ENCODE data around the gene CLIP2.

GRCh38 chr7:74325210-74325565 is 36.0 kb downstream of the CLIP2 start:
- no peak for TF ChIP-seq POLR2AphosphoS5 (IDR thresholded peaks at IDR 0.05; ENCODE audit: low read depth, low read length)
- TF ChIP-seq POLR2A (IDR thresholded peaks at IDR 0.05; ENCODE audit: low read depth, low read length): no peak
- TF ChIP-seq TAF1 (IDR thresholded peaks at IDR 0.05; ENCODE audit: low read depth, low read length): no peak
- TF ChIP-seq SPI1 (IDR thresholded peaks at IDR 0.05; ENCODE audit: low read depth, low read length): no peak
- TF ChIP-seq POU2F2 (IDR thresholded peaks at IDR 0.05; ENCODE audit: low read depth, low read length): no peak
- no peak for TF ChIP-seq PAX5 (IDR thresholded peaks at IDR 0.05; ENCODE audit: insufficient read depth, low read length, severe bottlenecking)

Measured in GM12891 (cell line).